IMR-90 (cell line): ENCODE measurements around the gene IL4R. TPM values are rescaled to one million over a fixed set of nuclear protein-coding genes. Genes with fewer than 3 reads are reported as not detected.

Source experiments
- ATAC-seq: fragments of 200-7000 bp; cut with Tn5 transposase; 2 replicates; pipeline ENCODE4 v1.9.1; 2020; ENCODE audit warnings: low read depth, mild to moderate bottlenecking, moderate library complexity
- BruUV-seq: library from RNA; stranded (reverse); fragments of 400-500 nt; replicated peaks from 2 replicates; lab custom pipeline; 2021; lab: Mats Ljungman, UMichigan
- CTCF ChIA-PET: fragments of 300-600 bp; formaldehyde crosslinking; extraction: SDS; loops from one replicate; lab custom pipeline; 2021; ENCODE audit warnings: antibody characterized with exemption; lab: Yijun Ruan, JAX
- POLR2A ChIA-PET: fragments of 300-600 bp; sonication (Branson Sonifier 250); formaldehyde crosslinking; loops from one replicate; lab custom pipeline; 2022; ENCODE audit warnings: antibody characterized with exemption; ENCODE audit not compliant: unreplicated experiment; lab: Charles Lee
- DNase-seq: peaks from one replicate; pipeline ENCODE4 v3.0.0; 2013
- H2AFZ ChIP-seq: replicated peaks from 2 replicates; pipeline ENCODE3; 2013; ENCODE audit warnings: low read length, mild to moderate bottlenecking; ENCODE audit not compliant: poor library complexity
- H2AK5ac ChIP-seq: 2 replicates; pipeline ENCODE4 v1.6.1; 2013; ENCODE audit warnings: low read depth, low read length, inconsistent platforms
- H2AK9ac ChIP-seq: replicated peaks from 2 replicates; pipeline ENCODE3; 2013; ENCODE audit warnings: mild to moderate bottlenecking, low read depth, low read length, moderate library complexity; ENCODE audit not compliant: poor library complexity
- H2BK120ac ChIP-seq: 2 replicates; pipeline ENCODE4 v1.6.1; 2013; ENCODE audit warnings: low read depth, low read length, inconsistent platforms
- H2BK15ac ChIP-seq: 3 replicates; pipeline ENCODE4 v1.6.1; 2013; ENCODE audit warnings: low read depth, low read length, inconsistent platforms
- H2BK20ac ChIP-seq: 2 replicates; pipeline ENCODE4 v1.6.1; 2013; ENCODE audit warnings: low read depth, mild to moderate bottlenecking, inconsistent platforms, low read length, moderate library complexity
- H2BK5ac ChIP-seq: 2 replicates; pipeline ENCODE4 v1.6.1; 2013; ENCODE audit warnings: mild to moderate bottlenecking, low read depth, low read length, inconsistent platforms; ENCODE audit not compliant: poor library complexity, severe bottlenecking
- H3K14ac ChIP-seq: replicated peaks from 2 replicates; pipeline ENCODE4 v1.6.1; 2013; ENCODE audit warnings: low read depth, low read length, inconsistent platforms
- H3K18ac ChIP-seq: 2 replicates; pipeline ENCODE4 v1.6.1; 2013; ENCODE audit warnings: low read depth, low read length, control low read depth
- H3K23ac ChIP-seq: 2 replicates; pipeline ENCODE4 v1.6.1; 2013; ENCODE audit warnings: low read depth, low read length, inconsistent platforms
- H3K27ac ChIP-seq: 2 replicates; pipeline ENCODE4 v1.5.1; 2013; ENCODE audit warnings: mild to moderate bottlenecking, control low read depth, low read length; ENCODE audit not compliant: insufficient read depth
- H3K27me3 ChIP-seq: 2 replicates; pipeline ENCODE4 v1.6.1; 2013; ENCODE audit warnings: low read length; ENCODE audit not compliant: control insufficient read depth, insufficient read depth
- H3K36me3 ChIP-seq: 2 replicates; pipeline ENCODE4 v1.6.1; 2013; ENCODE audit warnings: low read length, mixed read lengths; ENCODE audit not compliant: control insufficient read depth, insufficient read depth
- H3K4ac ChIP-seq: 2 replicates; pipeline ENCODE4 v1.6.1; 2013; ENCODE audit warnings: low read depth, low read length, inconsistent platforms
- H3K4me1 ChIP-seq: 2 replicates; pipeline ENCODE4 v1.6.1; 2013; ENCODE audit warnings: low read length, mixed read lengths; ENCODE audit not compliant: control insufficient read depth, insufficient read depth
- H3K4me2 ChIP-seq: 2 replicates; pipeline ENCODE4 v1.6.1; 2013; ENCODE audit warnings: low read depth, mild to moderate bottlenecking, control low read depth, low read length, moderate library complexity
- H3K4me3 ChIP-seq: 2 replicates; pipeline ENCODE4 v1.5.1; 2013; ENCODE audit warnings: low read depth, mild to moderate bottlenecking, control low read depth, low read length, moderate library complexity; ENCODE audit not compliant: insufficient read depth
- H3K56ac ChIP-seq: 2 replicates; pipeline ENCODE4 v1.6.1; 2013; ENCODE audit warnings: low read length, inconsistent platforms; ENCODE audit not compliant: insufficient read depth; ENCODE audit errors: extremely low read depth
- H3K79me1 ChIP-seq, 2 experiments: 2 replicates each; pipeline ENCODE4 v1.6.1; 2013; ENCODE audit warnings: low read length in 2 of 2, inconsistent platforms in 1 of 2, low read depth in 1 of 2
- H3K9ac ChIP-seq: 2 replicates; pipeline ENCODE4 v1.6.1; 2013; ENCODE audit warnings: low read depth, low read length, control low read depth
- H3K9me1 ChIP-seq: 2 replicates; pipeline ENCODE4 v1.6.1; 2013; ENCODE audit warnings: low read length, inconsistent platforms; ENCODE audit not compliant: insufficient read depth
- H3K9me3 ChIP-seq: 2 replicates; pipeline ENCODE4 v1.6.1; 2013; ENCODE audit warnings: low read length; ENCODE audit not compliant: control insufficient read depth, insufficient read depth
- H4K20me1 ChIP-seq: 2 replicates; pipeline ENCODE4 v1.6.1; 2013; ENCODE audit warnings: low read length, inconsistent platforms; ENCODE audit not compliant: insufficient read depth
- H4K5ac ChIP-seq: 2 replicates; pipeline ENCODE4 v1.6.1; 2013; ENCODE audit warnings: mild to moderate bottlenecking, low read depth, low read length, control low read depth
- H4K8ac ChIP-seq, 2 experiments: 2 replicates each; pipeline ENCODE4 v1.6.1; 2013; ENCODE audit warnings: low read depth in 2 of 2, low read length in 2 of 2, control low read depth in 1 of 2, inconsistent platforms in 1 of 2
- H4K91ac ChIP-seq: 2 replicates; pipeline ENCODE4 v1.6.1; 2013; ENCODE audit warnings: low read depth, low read length, inconsistent platforms; ENCODE audit not compliant: insufficient read depth
- FOS ChIP-seq: fragments of 150-350 bp; IDR thresholded peaks from 2 replicates; pipeline ENCODE4 v1.6.1; 2016; ENCODE audit warnings: low read depth, low read length
- MAFK ChIP-seq: IDR thresholded peaks from 2 replicates; pipeline ENCODE4 v1.6.1; 2012; ENCODE audit warnings: low read depth, low read length, improper control_type of control experiment
- NFE2L2 ChIP-seq: fragments of 150-350 bp; IDR thresholded peaks from 2 replicates; pipeline ENCODE4 v1.6.1; 2016; ENCODE audit warnings: low read depth, mild to moderate bottlenecking, low read length
- POLR2A ChIP-seq: IDR thresholded peaks from 2 replicates; pipeline ENCODE4 v1.6.1; 2012; ENCODE audit warnings: mild to moderate bottlenecking, low read depth, low read length
- RAD21 ChIP-seq: IDR thresholded peaks from 2 replicates; pipeline ENCODE4 v1.6.1; 2012; ENCODE audit warnings: low read length, improper control_type of control experiment
- USF2 ChIP-seq: fragments of 150-350 bp; IDR thresholded peaks from 2 replicates; pipeline ENCODE4 v1.6.1; 2017; ENCODE audit warnings: mild to moderate bottlenecking, antibody characterized with exemption, low read length, low read depth
- WGBS, 2 experiments: methylation state at CpG; one replicate each; pipeline versions ENCODE4 v1.1.5 to v1.1.7; 2013; ENCODE audit warnings: missing lambda C conversion rate in 2 of 2; ENCODE audit not compliant: insufficient read length in 1 of 2; ENCODE audit errors: extremely low coverage in 2 of 2; 5-methylcytosine and 5-hydroxymethylcytosine counted together
- dilution Hi-C: fragments of 300-500 bp; cut with HindIII; formaldehyde crosslinking; loops from one replicate; pipeline ENCODE4 v1.14.3; 2018; ENCODE audit warnings: low sequenced_read_pairs; ENCODE audit not compliant: unreplicated experiment
- in situ Hi-C: fragments of 300-500 bp; cut with MboI; formaldehyde crosslinking; loops from 3 replicates; pipeline ENCODE4 v1.14.3; 2019; ENCODE audit warnings: low sequenced_read_pairs, inconsistent platforms, mixed read lengths
- intact Hi-C: fragments of 100-400 bp; cut with micrococcal nuclease; formaldehyde crosslinking; loops from 2 replicates; pipeline ENCODE4 v1.10.0; 2022
- polyA plus RNA-seq, 3 experiments: library from polyadenylated mRNA; depleted of rRNA; stranded (reverse); fragments of >200 nt; gene quantifications; 2 replicates each; pipeline ENCODE4 v1.2.3, GENCODE V29; 2012; ENCODE audit warnings: low replicate concordance in 1 of 3
- total RNA-seq: library from RNA; depleted of rRNA; stranded (reverse); fragments of >200 nt; gene quantifications from 2 replicates; pipeline ENCODE4 v1.2.3, GENCODE V29; 2012

The IL4R gene
- total and polyA plus RNA-seq, 2 of the 4 experiments (the other 2 are of a cell fraction): 6.3 to 18.7 TPM

GRCh38 chr16:27298132-27298531 lies 15.6 kb upstream of the IL4R start:
- WGBS, 2 experiments: no CpG with 5 or more reads among the region's 5 CpGs
- Histone ChIP-seq H4K8ac (no peak overlapping the region), H4K5ac (no peak overlapping the region), H2AFZ (no peak overlapping the region), H3K27me3 (no peaks in the 10 kb centered on the region), H4K91ac (no peak overlapping the region), H2BK15ac (no peak overlapping the region), H3K27ac (no peak overlapping the region), H2BK20ac (no peak overlapping the region), H2BK5ac (no peak overlapping the region), H2AK9ac (no peak overlapping the region), H3K9me3 (no peaks in the 10 kb centered on the region), H3K9me1 (no peaks in the 10 kb centered on the region), H3K23ac (no peak overlapping the region), H3K9ac (no peak overlapping the region), H2AK5ac (no peak overlapping the region), H3K56ac (no peak overlapping the region), H3K36me3 (no peaks in the 10 kb centered on the region), H4K20me1 (no peaks in the 10 kb centered on the region), H3K79me1 (no peaks in the 10 kb centered on the region), H3K4me2 (no peak overlapping the region), H3K4ac (no peak overlapping the region), H3K4me3 (no peak overlapping the region), H2BK120ac (no peak overlapping the region), H3K18ac (no peak overlapping the region), H3K14ac (no peak overlapping the region), H3K4me1 (no peaks in the 10 kb centered on the region)
- ChIA-PET CTCF (no interaction called here), POLR2A (no interaction called here)
- DNase-seq (no peak), ATAC-seq (no peak)
- dilution Hi-C loops (no loop called here), in situ Hi-C loops (no loop called here), intact Hi-C loops (no loop called here)
- no TSS peak for BruUV-seq
- TF ChIP-seq RAD21 (no peak), NFE2L2 (no peak), MAFK (no peak), USF2 (no peak), FOS (no peak), POLR2A (no peak)
